GM12872 (cell line): ENCODE data around the gene C2orf78.

ENCODE experiments used
- CTCF ChIP-seq: IDR thresholded peaks from 3 replicates; pipeline ENCODE4 v1.5.1; 2011; ENCODE audit warnings: low read depth, mild to moderate bottlenecking, low read length, moderate library complexity; ENCODE audit not compliant: insufficient read depth

The C2orf78 gene

GRCh38 chr2:73825408-73825807, 41.4 kb downstream of the C2orf78 start:
- no peak for TF ChIP-seq CTCF

GRCh38 chr2:73827018-73827417, 43.0 kb downstream of the C2orf78 start:
- peak; percentile 24; the same call in 1 of the 3 replicates for TF ChIP-seq CTCF

- TF ChIP-seq CTCF: no peak
Observed at GRCh38 chr2:73827660-73828388, 43.8 kb downstream of the C2orf78 start.

- TF ChIP-seq CTCF: no peak
Observed at GRCh38 chr2:73828389-73828817, 44.4 kb downstream of the C2orf78 start.

GRCh38 chr2:73828818-73829570, 45.0 kb downstream of the C2orf78 start, which contains the start of gene STAMBP:
Gene STAMBP, plus strand, starts transcription at chr2:73828961. Its CDS starts 1,896 bp downstream, at chr2:73830857.
- TF ChIP-seq CTCF: no peak

GRCh38 chr2:73830871-73831401, 47.0 kb downstream of the C2orf78 start:
- no peak for TF ChIP-seq CTCF

- TF ChIP-seq CTCF: no peak
Observed at GRCh38 chr2:73832930-73833329, 48.9 kb downstream of the C2orf78 start.
